Nephron progenitor cell (in vitro differentiated cells): ENCODE results near the gene SLC33A1.
"Not testable (repeated sequence)": the region's sequence is repeated elsewhere in the genome, so short reads cannot be mapped to it uniquely, and the experiment has no call there.

Source experiments
- DNase-seq: peaks from one replicate; pipeline ENCODE4 v3.0.0; 2021
- H3K27ac Mint-ChIP-seq: 2 replicates; pipeline ENCODE4 v1.8.0; 2021; ENCODE audit warnings: mild to moderate bottlenecking, moderate library complexity, mixed read lengths
- H3K27me3 Mint-ChIP-seq: 2 replicates; pipeline ENCODE4 v1.8.0; 2021; ENCODE audit warnings: mild to moderate bottlenecking, low read depth, mixed read lengths; ENCODE audit not compliant: poor library complexity
- H3K36me3 Mint-ChIP-seq: 2 replicates; pipeline ENCODE4 v1.8.0; 2021; ENCODE audit warnings: low read depth, mixed read lengths
- H3K4me1 Mint-ChIP-seq: 2 replicates; pipeline ENCODE4 v1.8.0; 2021; ENCODE audit warnings: mixed read lengths
- H3K4me3 Mint-ChIP-seq: 2 replicates; pipeline ENCODE4 v1.8.0; 2021; ENCODE audit warnings: mild to moderate bottlenecking, moderate library complexity, mixed read lengths
- H3K9me3 Mint-ChIP-seq: 2 replicates; pipeline ENCODE4 v1.8.0; 2021; ENCODE audit warnings: mild to moderate bottlenecking, moderate library complexity, mixed read lengths
- CTCF ChIP-seq: fragments of 200-600 bp; sonication (generic); IDR thresholded peaks from 2 replicates; pipeline ENCODE4 v1.5.0; 2021; ENCODE audit warnings: antibody characterized with exemption

The SLC33A1 gene

GRCh38 chr3:155843569-155843968, 10.7 kb downstream of the SLC33A1 start:
- no peaks in the 10 kb centered on the region for H3K27me3 Mint-ChIP-seq
- no peak overlapping the region for H3K27ac Mint-ChIP-seq
- no peak for TF ChIP-seq CTCF
- H3K4me1 Mint-ChIP-seq, result peaks cover 9% of the 10 kb centered on the region
- DNase-seq, result no peak
- no peak overlapping the region for H3K4me3 Mint-ChIP-seq
- no peaks in the 10 kb centered on the region for H3K9me3 Mint-ChIP-seq
- peaks cover 14% of the 10 kb centered on the region for H3K36me3 Mint-ChIP-seq

GRCh38 chr3:155835341-155836071, 18.7 kb downstream of the SLC33A1 start:
- DNase-seq, result no peak
- H3K27ac Mint-ChIP-seq, result no peak overlapping the region
- no peaks in the 10 kb centered on the region for H3K4me1 Mint-ChIP-seq
- H3K36me3 Mint-ChIP-seq, result peaks cover 24% of the 10 kb centered on the region
- no peaks in the 10 kb centered on the region for H3K9me3 Mint-ChIP-seq
- H3K27me3 Mint-ChIP-seq, result no peaks in the 10 kb centered on the region
- H3K4me3 Mint-ChIP-seq, result no peak overlapping the region
- TF ChIP-seq CTCF, result no peak

- not testable (repeated sequence) for H3K27ac Mint-ChIP-seq, H3K4me1 Mint-ChIP-seq, H3K27me3 Mint-ChIP-seq, DNase-seq, H3K9me3 Mint-ChIP-seq, H3K4me3 Mint-ChIP-seq
- peaks cover 31% of the 10 kb centered on the region for H3K36me3 Mint-ChIP-seq
Observed at GRCh38 chr3:155828490-155829098, 25.6 kb downstream of the SLC33A1 start.

- H3K4me1 Mint-ChIP-seq, result no peaks in the 10 kb centered on the region
- H3K9me3 Mint-ChIP-seq, result peaks cover 15% of the 10 kb centered on the region
- H3K27me3 Mint-ChIP-seq, result no peaks in the 10 kb centered on the region
- no peak overlapping the region for H3K4me3 Mint-ChIP-seq
- H3K27ac Mint-ChIP-seq, result no peak overlapping the region
- TF ChIP-seq CTCF, result no peak
- peaks cover 7% of the 10 kb centered on the region for H3K36me3 Mint-ChIP-seq
- DNase-seq, result no peak
Observed at GRCh38 chr3:155815030-155815545, 39.1 kb downstream of the SLC33A1 start.

GRCh38 chr3:155813224-155813623, 41.0 kb downstream of the SLC33A1 start:
- H3K9me3 Mint-ChIP-seq, result peaks cover 15% of the 10 kb centered on the region
- not testable (repeated sequence) for H3K4me3 Mint-ChIP-seq, H3K27me3 Mint-ChIP-seq, DNase-seq, H3K27ac Mint-ChIP-seq, H3K4me1 Mint-ChIP-seq, H3K36me3 Mint-ChIP-seq

GRCh38 chr3:155809181-155809580, 45.0 kb downstream of the SLC33A1 start:
- TF ChIP-seq CTCF, result no peak
- peaks cover 9% of the 10 kb centered on the region for H3K36me3 Mint-ChIP-seq
- H3K4me3 Mint-ChIP-seq, result no peak overlapping the region
- peaks cover 13% of the 10 kb centered on the region for H3K4me1 Mint-ChIP-seq
- peaks cover 4% of the 10 kb centered on the region for H3K9me3 Mint-ChIP-seq
- no peak overlapping the region for H3K27ac Mint-ChIP-seq
- DNase-seq, result no peak
- H3K27me3 Mint-ChIP-seq, result peaks cover 14% of the 10 kb centered on the region

GRCh38 chr3:155807823-155808222, 46.4 kb downstream of the SLC33A1 start:
- Mint-ChIP-seq H3K9me3 (no peaks in the 10 kb centered on the region), H3K36me3 (peaks cover 18% of the 10 kb centered on the region), H3K27me3 (peaks cover 14% of the 10 kb centered on the region), H3K4me1 (peaks cover 13% of the 10 kb centered on the region), H3K27ac (no peak overlapping the region), H3K4me3 (no peak overlapping the region)
- TF ChIP-seq CTCF, result no peak
- DNase-seq, result no peak
